Mammary epithelial cell (primary cell): ENCODE measurements around the gene ACAA2.

Experiments
- EZH2 ChIP-seq: IDR thresholded peaks from 2 replicates; pipeline ENCODE4 v1.6.1; 2012; ENCODE audit warnings: low read length, inconsistent platforms, borderline replicate concordance
- TF ChIP-seq, protein P1 (sequence below), 2 donors: IDR thresholded peaks in 1 of 2; conservative IDR thresholded peaks in 1 of 2; 2 replicates each; pipeline ENCODE4 v1.5.1; 2011 to 2012; ENCODE audit warnings: inconsistent platforms in 2 of 2, low read length in 2 of 2, mild to moderate bottlenecking in 2 of 2, control low read depth in 1 of 2, low read depth in 1 of 2; ENCODE audit not compliant: insufficient read depth in 1 of 2; ENCODE audit errors: extremely low read depth in 1 of 2

DNA sequence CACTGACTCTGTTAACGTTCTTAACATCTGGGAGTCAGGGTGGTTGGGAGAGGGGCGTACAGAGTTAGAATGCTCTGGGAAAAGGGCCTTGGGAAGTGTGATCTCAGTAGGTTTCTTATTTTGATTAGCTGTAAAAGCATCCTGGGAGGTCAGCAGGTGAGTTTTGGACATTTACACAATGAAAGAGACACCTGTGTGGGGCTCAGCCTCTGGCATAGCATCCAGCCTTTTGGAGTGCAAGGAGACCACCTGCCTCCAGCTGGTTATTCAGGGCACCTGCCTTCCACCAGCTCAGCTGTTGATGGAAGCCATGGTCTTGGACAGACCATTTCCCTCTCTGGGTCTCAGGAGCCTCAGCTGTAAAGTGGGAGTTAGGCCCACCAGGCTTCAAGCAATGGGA, 49.7 kb downstream of the ACAA2 start:
- TF ChIP-seq, protein P1, sequence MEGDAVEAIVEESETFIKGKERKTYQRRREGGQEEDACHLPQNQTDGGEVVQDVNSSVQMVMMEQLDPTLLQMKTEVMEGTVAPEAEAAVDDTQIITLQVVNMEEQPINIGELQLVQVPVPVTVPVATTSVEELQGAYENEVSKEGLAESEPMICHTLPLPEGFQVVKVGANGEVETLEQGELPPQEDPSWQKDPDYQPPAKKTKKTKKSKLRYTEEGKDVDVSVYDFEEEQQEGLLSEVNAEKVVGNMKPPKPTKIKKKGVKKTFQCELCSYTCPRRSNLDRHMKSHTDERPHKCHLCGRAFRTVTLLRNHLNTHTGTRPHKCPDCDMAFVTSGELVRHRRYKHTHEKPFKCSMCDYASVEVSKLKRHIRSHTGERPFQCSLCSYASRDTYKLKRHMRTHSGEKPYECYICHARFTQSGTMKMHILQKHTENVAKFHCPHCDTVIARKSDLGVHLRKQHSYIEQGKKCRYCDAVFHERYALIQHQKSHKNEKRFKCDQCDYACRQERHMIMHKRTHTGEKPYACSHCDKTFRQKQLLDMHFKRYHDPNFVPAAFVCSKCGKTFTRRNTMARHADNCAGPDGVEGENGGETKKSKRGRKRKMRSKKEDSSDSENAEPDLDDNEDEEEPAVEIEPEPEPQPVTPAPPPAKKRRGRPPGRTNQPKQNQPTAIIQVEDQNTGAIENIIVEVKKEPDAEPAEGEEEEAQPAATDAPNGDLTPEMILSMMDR (conservative IDR thresholded peaks at IDR 0.05 in 1 of 2, IDR thresholded peaks at IDR 0.05 in 1 of 2; ENCODE audit: extremely low read depth in 1 of 2, insufficient read depth in 1 of 2, low read depth in 1 of 2, low read length in 2 of 2) = no peak
- no peak for TF ChIP-seq EZH2
